DMS53 treated with DMSO at 0.1 percent for 48 hours (cell line): ENCODE measurements around the gene CYP2W1.

ENCODE experiments used
- DNase-seq: peaks from one replicate; lab custom pipeline; 2025; ENCODE audit not compliant: unreplicated experiment; lab: John Stamatoyannopoulos, UW

The CYP2W1 gene

DNA sequence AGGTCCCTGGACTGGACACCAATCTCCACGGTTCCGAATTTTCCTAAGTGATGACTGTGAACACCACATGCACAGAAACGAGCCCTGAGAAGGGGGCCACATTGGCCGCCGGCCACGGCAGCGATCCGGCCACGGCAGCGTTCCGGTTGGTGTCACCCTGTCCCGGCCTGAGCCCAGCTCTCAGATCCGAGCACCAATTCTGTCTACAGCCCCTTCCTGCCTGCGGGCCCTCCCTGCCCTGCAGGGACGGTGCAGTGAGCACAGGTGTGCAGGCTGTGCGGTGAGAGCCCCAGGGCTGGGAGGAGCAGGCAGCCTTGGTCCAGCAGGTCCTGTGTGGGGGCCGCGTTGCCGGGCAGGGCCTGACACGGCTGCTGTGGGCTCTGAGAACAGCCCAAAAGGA, 31.7 kb downstream of the CYP2W1 start:
- DNase-seq, result no peak

DNA sequence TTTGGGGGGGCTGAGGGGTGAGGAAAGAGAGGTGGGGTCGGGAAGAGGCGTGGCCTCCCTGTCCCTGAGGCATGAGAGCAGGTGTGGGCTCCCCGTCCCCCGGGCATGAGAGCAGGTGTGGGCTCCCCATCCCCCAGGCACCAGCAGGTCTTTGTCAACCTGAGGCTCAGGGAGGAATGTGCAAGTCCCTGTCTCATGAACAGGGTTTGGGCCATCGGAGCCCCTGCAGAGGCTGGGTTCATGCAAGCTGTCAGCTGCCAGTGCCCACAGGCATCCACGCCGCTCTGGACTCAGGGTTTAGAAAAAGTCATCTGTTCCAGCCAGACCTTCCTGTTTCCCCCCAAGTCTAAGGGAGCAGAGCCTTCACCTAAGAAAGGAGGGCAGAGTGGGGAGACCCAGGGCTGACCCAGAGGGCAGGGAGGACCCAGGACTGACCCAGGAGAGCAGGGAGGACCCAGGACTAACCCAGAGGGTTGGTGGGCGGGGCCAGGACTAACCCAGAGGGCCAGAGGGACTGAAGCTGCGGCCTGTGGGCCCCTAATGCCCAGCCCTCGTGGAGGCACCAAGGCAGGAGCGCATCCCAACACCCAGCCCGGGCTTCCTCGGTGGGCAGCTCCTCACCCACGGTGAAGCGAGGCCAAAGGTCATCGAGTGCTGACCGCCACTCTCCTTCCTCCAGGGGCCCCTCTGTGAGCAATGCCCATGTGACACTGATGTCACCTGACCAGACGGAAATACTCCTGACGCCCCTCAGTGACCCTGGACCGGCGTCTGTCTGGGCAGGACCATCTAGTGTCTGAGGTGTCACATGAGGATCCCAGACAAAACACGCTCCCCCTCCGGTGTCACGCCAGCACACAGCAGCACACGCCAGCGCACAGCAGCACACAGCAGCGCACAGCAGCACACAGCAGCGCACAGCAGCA, 32.5 kb downstream of the CYP2W1 start:
- no peak for DNase-seq

DNA sequence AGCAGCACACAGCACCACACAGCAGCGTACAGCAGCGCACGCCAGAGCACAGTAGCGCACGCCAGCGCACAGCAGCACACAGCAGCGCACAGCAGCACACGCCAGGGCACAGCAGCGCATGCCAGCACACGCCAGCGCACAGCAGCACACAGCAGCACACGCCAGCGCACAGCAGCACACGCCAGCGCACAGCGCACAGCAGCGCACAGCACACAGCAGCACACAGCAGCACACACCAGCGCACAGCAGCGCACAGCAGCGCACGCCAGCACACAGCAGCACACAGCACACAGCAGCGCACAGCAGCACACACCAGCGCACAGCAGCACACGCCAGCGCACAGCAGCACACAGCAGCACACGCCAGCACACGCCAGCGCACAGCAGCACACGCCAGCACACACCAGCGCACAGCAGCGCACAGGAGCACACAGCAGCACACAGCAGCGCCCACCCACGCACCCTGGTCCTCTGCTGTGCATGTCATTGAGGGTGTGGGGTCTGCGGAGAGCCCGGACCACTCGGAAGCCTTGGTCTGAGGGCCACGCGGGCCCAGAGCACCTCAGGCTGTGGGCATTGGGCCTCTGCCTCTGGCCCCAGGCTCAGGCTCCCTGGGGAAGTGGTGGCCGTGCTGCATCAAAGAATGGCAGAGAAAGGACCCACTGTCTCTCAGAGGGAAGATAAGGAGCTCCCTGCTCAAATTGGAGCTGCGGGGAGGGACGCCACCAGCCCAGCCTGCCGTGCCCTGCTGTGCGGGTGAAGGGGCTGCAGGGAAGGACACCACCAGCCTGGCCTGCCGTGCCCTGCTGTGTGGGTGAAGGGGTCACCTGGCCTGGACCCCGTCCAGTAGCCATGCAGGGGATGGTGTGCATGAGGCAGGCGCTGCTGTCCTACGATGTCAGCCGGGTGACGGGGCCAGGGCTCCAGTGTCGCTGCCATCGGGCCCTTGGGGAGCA, 33.9 kb downstream of the CYP2W1 start:
- DNase-seq, result no peak

DNA sequence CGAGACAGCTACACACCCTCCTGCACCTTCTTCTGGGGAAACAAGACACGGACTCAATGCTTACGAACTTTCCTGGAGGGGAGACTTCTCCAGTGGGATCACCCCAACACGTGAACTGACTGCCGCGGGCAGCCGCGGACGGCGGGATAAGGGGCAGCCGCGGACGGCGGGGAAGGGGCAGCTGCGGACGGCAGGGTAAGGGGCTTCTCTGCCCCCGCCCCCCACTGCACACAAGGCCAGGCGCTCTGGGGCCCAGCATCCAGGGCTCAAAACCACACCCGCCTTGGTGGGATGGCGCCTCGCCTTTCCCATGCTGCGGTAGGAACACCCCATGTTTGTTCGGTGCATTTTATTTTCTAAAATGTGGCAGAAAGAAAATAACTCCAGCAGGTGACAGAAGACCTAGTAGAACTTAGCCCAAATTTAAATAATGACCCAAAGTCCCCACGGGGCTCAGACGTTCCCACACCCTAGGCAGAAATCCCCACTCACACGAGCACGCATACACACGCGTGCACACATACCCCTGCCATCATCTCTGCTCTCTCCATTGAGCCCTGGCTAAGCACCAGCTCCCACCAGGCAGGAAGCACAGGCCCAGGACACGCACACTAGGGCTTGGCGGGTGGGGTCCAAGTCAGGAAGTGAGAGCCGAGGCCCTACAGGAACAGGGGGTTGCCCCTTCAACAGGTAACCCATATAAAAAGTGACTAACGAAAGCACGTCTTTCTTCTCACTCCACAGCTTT, 34.8 kb downstream of the CYP2W1 start:
- DNase-seq, result no peak

DNA sequence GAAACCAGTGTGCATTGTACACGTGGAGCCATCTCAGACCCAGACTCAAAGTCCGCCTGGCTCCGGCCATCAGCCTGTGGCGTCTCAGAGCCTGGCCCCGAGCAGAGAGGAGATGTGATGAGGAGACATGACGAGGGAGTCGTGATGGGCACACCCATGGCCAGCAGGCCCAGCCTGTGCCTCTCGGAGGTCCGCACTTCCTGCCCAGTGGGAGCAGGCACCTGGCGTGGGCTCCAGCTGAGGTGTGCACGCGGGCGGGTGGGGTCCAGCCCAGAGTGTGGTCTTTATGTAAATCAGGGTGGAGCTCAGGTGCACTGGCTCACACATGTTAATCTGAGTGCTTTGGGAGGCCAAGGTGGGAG, 35.3 kb downstream of the CYP2W1 start:
- no peak for DNase-seq

DNA sequence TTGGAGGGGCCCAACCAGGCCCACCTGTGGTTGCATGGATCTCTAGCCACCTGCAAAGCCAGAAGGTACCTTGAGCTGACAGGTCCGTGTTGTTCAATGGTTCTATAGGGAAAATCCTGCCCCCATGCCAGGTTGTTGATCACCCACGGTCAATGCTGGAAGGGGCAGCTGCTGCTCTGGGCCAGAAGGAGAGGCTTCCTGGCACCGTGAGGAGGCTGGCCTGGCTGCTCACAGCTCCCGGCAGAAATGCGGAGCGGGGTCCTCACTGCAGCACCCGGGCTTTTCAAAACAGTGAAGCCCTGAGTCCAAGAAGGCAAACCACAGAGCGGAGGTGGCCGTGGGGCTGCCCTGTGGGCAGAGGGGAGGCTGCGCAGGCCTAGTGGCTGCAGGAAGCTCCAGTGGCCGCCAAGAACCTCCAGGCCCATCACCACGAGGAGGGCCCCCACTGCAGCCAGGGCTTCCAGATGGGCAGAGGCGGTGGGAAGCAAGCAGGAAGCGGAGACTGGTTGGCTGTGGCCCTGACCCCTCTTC, 36.3 kb downstream of the CYP2W1 start:
- no peak for DNase-seq

DNA sequence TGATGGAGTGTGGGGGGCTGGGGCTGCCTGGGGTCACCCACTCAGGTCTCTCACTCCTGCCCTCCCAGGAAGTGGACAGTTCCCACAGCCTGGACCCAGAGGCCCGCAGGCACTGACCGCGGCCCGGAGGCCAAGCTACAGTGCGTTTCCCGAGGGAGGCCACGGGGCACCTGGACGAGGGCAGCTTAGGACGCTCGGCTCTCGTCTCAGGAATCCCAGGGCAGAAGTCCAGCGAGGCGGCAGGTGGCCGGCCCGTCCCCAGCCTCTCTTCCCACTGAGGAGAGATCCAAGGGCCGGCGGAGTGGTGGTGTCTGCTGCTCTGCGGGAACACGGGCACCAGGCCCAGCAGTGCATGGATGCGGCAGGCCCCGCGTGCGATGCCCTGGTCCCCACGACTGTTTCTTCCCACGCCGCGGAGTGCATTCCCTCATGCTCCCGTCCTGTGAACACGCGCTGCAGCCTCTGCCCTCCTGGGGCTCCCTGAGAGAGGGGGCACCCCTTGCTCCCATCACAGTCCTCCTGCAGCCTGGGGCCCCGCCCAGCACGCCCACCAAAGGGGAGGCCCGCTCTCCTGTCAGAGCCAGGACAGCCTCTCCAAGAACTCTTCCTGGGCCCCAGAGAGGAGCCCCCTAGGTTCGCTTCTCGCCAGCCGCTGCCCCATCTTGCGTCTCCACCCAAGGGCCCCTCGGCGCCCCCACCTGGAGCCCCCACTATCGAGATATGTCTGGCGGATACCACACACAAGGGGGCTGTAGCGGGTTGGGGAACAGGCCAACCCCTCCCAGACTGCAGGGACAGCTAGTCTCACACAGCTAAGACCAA, 37.0 kb downstream of the CYP2W1 start:
- no peak for DNase-seq

DNA sequence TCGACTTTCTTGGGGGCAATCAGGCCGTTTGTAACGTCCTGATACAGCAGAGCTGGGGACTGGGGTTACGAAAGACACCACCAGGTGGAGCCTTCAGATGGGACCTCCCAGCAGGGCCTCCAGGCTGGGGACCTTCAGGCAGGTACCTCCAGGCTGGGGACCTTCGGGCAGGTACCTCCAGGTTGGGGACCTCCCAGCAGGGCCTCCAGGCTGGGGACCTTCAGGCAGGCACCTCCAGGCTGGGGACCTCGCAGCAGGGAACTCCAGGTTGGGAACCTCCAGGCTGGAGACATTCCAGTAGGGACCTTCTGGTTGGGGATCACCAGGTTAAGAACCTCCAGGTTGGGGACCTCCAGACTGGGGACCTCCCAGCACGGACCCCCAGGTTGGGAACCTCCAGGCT, 37.9 kb downstream of the CYP2W1 start:
- DNase-seq, result no peak

DNA sequence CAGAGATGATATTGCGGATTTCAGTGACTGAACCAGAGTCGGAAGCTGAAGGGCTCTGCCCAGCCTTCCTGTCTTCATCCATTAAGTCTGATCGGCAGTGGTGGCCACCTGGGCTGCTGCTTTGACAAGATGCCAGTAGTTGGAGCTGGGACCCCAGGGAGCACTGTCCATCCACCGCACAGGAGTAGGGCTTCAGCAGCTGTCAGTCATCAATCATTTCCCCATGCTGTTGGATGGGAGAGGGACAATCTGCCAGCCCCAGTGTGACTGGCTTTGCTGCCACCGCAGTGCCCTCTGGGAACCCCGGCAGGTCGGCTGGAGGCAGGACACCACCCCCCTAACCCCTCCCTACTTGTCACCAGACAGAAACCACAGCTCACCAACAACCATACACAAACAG, 38.4 kb downstream of the CYP2W1 start:
- no peak for DNase-seq

DNA sequence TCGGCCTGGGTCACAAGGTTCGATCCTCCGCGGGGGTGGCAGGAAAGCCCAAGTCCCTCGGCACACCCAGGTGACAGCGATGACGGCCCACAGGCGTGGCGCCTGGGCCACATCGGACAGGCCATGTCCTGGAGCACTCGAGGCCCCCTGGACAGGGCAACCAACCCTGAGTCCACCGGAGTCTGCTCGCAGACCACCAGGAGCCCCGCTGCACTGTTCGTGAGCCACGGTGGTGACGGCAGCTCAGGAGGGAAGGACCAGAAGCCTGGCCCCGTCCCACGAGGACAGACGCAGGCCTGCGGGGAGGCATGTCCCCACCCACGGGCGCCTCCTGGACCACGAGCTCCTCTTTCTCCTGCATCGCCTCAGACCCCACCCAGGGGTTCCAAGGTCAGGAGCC, 39.0 kb downstream of the CYP2W1 start:
- DNase-seq, result no peak

DNA sequence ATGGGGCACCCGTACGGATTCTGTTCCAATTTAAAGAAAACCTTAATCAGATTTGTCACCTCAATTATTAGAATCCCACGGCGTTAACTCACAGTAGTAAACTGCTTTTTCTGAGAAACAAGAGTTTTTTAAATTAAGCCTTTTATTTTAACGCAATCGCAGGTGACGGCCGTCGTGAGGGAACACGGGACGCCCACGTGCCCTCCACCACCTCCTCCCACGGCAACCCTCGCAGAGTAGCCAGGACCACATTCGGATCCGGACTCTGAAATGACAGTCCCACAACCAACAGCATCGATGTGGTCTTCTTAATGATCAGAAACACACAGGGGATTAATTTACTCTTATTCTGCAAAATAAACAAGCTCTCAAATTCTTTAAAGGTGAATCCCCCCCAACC, 39.4 kb downstream of the CYP2W1 start:
- DNase-seq, result no peak

DNA sequence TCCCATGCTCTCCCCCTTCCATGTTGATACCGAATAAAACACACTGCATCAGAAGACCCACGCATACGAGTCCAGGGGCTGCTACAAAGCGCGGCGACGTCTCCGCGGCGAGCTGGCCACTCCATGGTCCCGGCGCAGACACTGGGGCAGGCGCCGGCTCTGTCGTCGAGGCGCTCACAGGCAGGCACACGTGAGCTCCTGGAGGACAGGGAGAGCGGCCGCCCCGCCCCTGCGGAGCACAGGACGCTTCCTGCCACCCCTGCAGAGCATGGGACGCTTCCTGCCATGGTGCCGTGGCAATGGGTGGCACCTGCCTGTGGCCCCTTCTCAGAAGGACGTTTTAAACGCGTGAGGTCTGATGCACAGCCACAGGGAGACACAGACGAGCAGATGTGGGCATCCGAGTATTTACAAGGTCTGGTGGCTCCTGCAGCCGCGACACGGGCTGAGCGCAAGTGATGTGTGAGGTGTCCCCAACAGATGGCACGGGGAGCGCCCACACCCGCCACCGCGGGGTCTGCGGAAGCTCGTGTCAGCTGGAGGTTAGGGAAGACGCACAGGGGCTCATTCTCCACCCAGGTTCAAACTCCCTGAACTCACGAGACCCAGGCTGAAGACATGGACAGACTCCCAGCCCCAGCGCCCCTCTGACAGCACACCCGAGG, 40.0 kb downstream of the CYP2W1 start:
- no peak for DNase-seq

DNA sequence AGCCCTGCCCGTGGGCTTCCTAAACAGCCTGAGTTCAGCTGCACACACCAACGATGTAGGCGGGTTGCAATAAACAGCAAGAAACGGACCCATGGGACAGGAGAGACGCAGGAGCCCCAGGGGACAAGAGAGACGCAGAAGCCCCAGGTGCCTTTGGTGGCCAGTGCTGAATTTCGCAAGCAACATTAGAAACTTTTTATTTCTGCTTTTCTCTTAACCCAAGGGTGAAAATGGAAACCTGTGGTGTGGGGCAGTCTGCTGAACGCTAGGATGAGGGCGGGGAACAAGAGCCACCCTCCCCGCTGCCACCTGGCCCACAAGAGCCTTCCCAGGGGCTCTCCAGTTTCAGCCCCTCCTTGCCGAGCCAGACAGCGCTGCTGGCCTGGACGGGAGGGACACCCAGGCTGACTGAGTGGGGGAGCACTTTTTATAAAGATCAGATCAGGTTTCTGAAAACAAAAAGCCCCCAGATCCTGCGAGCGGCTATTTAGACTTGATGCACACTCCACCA, 41.4 kb downstream of the CYP2W1 start:
- no peak for DNase-seq

DNA sequence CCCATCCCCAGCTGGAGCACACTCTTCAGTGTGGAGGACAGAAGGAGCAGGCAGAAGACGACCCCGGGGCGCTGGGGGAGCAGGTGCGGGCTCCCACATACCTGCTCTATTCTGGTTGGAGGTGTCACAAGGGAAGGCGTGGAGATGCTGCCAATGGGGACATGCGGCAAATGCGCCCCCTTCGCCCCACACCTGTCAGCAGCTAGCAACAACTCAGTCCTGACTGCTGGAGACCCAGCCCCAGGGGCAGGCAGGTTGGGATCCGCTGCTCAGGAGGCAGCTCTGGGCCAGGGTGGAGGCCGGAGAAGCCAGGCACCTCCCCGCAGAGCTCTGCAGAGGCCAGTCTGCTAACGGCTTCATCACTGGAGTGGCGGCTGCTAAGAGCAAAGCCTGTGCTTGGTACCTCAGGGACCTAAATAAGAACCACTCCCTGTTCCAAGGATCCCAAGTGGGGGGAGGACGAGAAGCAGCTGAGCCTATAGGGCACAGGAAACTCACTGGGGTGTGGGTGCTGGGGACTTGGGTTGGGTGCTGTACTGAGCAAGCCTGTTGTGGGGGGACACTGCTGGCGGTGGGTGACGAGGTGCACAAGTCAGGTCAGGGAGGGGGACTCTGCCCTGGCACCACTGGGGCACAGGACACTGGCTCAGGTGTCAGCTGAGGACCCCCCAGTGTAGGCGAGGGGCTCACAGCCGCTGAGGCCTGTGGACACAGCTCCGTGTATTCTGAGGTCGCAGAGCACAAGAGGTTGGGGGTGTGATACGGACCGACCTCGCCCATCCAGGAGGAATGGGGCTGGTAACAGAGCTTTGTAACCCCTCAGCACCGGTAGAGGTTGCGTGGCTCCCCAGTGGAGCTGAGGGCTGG, 42.1 kb downstream of the CYP2W1 start:
- no peak for DNase-seq

DNA sequence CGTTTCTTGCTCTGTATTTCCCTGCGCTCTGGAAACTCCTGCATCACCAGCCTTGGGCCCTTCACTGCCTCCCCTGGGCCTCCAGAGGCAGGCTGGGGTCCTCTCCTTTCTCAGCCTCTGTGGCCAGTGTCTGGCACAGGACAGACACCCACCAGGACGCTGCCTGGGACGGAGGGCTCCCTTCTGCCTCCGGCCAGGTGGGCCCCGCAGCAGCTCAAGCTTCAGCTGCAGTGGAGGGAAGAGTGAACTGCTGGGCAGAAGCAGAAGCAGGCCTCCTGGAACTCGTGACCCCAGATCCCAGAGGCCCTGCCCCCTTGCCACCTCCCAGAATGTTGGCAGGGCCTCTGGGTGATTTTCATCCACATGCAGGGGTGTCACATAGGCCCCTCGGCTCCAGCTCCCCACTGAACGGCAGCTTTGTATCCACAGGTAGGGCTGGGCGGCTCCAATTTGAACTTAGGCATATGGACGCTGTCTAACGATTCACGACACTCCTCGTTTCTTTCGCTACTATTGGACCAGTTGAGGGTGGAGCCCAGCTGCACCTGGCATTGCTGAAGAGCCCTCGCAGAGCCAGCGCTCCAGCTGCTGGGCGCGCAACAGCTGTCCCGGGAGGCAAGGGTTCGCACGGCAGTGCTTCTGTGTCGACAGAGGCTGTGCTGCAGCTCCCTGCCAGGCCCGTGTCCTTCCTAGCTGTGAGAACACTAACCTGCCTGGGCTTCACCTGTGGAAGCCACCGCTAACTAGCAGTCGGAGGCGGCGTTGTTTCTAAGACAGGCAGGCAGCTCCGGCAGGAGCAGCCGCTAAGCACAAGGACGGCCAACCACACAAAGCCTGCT, 43.0 kb downstream of the CYP2W1 start:
- peak; percentile 92 for DNase-seq

DNA sequence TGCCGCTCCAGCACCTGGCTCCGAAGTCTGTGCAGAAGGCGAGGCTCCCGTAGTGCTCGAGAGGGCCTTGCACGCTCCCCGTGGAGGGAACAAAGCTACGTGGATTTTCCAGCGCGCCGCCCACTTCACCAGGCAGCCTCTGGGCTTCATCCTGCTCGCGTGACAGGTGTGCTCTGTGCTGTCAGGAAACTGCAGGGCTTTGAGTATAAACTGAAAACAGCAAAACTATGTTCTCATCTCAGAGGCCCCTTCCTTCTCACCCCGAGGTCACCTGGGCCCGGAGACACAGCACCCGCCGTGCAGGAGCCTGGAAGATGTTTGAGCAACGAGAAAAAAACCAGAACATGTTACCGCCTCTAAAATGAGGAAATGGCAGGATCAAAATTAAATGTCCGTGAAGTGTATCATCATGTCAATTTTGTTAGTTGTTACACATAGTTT, 43.8 kb downstream of the CYP2W1 start:
- DNase-seq, result peak; percentile 39

DNA sequence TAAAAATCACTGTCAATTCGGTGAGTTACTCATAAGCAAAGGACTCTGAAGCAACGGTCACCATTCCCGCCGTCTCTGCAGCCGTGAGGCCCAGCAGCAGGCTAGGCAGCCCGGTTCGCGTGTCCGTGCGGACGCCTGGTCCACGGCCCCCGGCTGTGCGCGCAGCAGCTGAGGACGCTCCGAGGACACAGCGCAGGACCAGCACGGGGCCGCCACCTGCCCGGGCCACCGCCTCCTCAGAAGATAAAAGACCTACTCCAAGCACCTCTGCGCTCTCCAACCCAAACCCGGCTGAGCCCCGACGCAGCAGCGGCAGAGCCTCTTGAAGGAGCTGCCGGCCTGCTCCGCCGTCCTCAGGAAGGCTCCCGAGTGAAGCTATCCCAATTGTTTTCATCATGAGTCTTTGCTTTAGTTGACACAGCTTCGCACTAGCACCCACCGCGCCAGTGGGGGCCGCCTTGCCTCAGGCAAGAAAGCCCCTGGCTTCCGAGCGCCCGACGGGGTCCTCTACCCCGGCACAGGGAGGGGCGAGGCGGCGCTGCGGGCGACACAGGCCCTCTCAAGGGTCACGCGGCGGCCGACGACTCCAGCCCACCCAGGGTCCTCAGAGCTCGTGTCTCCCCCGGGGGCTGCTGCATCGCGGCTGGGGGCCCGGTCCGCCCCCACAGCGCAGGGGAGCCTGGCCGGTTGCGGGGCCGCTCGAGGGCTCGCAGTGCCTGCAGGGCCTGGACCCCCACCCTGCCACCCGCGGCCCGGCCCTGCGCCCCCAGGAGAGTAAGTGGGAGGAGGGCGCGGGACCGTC, 44.5 kb downstream of the CYP2W1 start:
- DNase-seq, result peak; percentile 57
